Uterus (tissue), 4 donors: ENCODE data around the gene B3GALT4. TPM values are rescaled to one million over a fixed set of nuclear protein-coding genes. Genes with fewer than 3 reads are reported as not detected.
A peak's percentile ranks its signal among the peaks of the same experiment; 100 is the strongest.

Experiments used
- DNase-seq, 2 donors: peaks; one replicate each; pipeline ENCODE4 v3.0.0-alpha.2; 2019 to 2020
- H3K27ac ChIP-seq, 2 donors: fragments of 200-600 bp; sonication (generic); 1 replicate in 1 of 2; 2 replicates in 1 of 2; pipeline ENCODE4 v1.5.1; 2016 to 2018
- H3K27me3 ChIP-seq, 2 donors: fragments of 200-600 bp; sonication (generic); one replicate each; pipeline ENCODE4 v1.5.1; 2018 to 2019; ENCODE audit warnings: control low read depth in 1 of 2
- H3K36me3 ChIP-seq, 2 donors: fragments of 200-600 bp; sonication (generic); one replicate each; pipeline ENCODE4 v1.5.1; 2019; ENCODE audit warnings: control low read depth in 1 of 2
- H3K4me1 ChIP-seq, 2 donors: fragments of 200-600 bp; sonication (generic); one replicate each; pipeline ENCODE4 v1.5.1; 2018 to 2019; ENCODE audit warnings: control low read depth in 1 of 2
- H3K4me3 ChIP-seq, 2 donors: fragments of 200-600 bp; sonication (generic); 1 replicate in 1 of 2; 2 replicates in 1 of 2; pipeline ENCODE4 v1.5.1; 2018 to 2019; ENCODE audit warnings: mild to moderate bottlenecking in 1 of 2
- H3K9me3 ChIP-seq, 2 donors: fragments of 200-600 bp; sonication (generic); one replicate each; pipeline ENCODE4 v1.5.1; 2019; ENCODE audit warnings: control low read depth in 1 of 2
- CTCF ChIP-seq, 4 experiments: fragments of 200-600 bp in 2 of 4; fragments of 450-650 bp in 2 of 4; sonication (generic) in 2 of 4; IDR thresholded peaks; one replicate each; pipeline ENCODE4 v1.5.1; 2016 to 2019; ENCODE audit warnings: antibody characterized with exemption in 4 of 4, mild to moderate bottlenecking in 2 of 4, moderate library complexity in 1 of 4
- POLR2A ChIP-seq, 2 donors: fragments of 450-650 bp; IDR thresholded peaks; one replicate each; pipeline ENCODE4 v1.6.1; 2016; ENCODE audit warnings: antibody characterized with exemption in 2 of 2, mild to moderate bottlenecking in 1 of 2, moderate library complexity in 1 of 2
- intact Hi-C: fragments of 100-400 bp; cut with DNase I; formaldehyde crosslinking; loops from one replicate; pipeline ENCODE4 v1.15.1; 2023; ENCODE audit warnings: low total_unique reads
- total RNA-seq, 4 donors: library from RNA; depleted of rRNA in 3 of 4; stranded (reverse); fragments of >200 nt in 3 of 4; gene quantifications; one replicate each; pipeline versions ENCODE4 v1.1.0 to v1.2.4, GENCODE V29; 2014 to 2023
- donor health status: DM: yes; HTN: yes; CAD: no.

The B3GALT4 gene
- total RNA-seq, 4 donors from 2014 or later, result 5.5 to 15.9 (median 14.3) TPM

GRCh38 chr6:33295621-33296369, 18.9 kb downstream of the B3GALT4 start:
- no peak for DNase-seq
- Histone ChIP-seq H3K4me1 (peaks cover 0 to 7% of the 10 kb centered on the region in 2 donors), H3K36me3 (no peaks in the 10 kb centered on the region), H3K4me3 (no peak overlapping the region), H3K27me3 (no peaks in the 10 kb centered on the region), H3K9me3 (no peaks in the 10 kb centered on the region), H3K27ac (no peak overlapping the region)
- TF ChIP-seq POLR2A (IDR thresholded peaks at IDR 0.05) (no peak), CTCF (IDR thresholded peaks at IDR 0.05) (no peak)
- intact Hi-C loops, result loop anchor here (10.0 kb wide), 2 partner anchors 91 to 129 kb away; partner anchors contain the start of genes HSD17B8, RING1, RXRB and SLC39A7

- H3K9me3 ChIP-seq, result no peaks in the 10 kb centered on the region
- intact Hi-C loops, result loop anchor here (10.0 kb wide), 2 partner anchors 92 to 128 kb away; partner anchors contain the start of genes HSD17B8, RING1, RXRB and SLC39A7
- peaks cover 0 to 7% of the 10 kb centered on the region in 2 donors for H3K4me1 ChIP-seq
- no peak for DNase-seq
- TF ChIP-seq CTCF (IDR thresholded peaks at IDR 0.05) (no peak), POLR2A (IDR thresholded peaks at IDR 0.05) (no peak)
- H3K27me3 ChIP-seq, result no peaks in the 10 kb centered on the region
- H3K36me3 ChIP-seq, result no peaks in the 10 kb centered on the region
- H3K27ac ChIP-seq, result peak overlapping the region; percentile 95
- no peak overlapping the region for H3K4me3 ChIP-seq
These were observed 20.0 kb downstream of the B3GALT4 start for GRCh38 chr6:33296797-33297405.

- no peak for DNase-seq
- Histone ChIP-seq H3K9me3 (no peaks in the 10 kb centered on the region), H3K27me3 (no peaks in the 10 kb centered on the region), H3K27ac (peak overlapping the region; percentile 95), H3K36me3 (no peaks in the 10 kb centered on the region), H3K4me3 (peak overlapping the region; percentile 55 to 66), H3K4me1 (peaks cover 0 to 7% of the 10 kb centered on the region in 2 donors)
- no peak for TF ChIP-seq CTCF (IDR thresholded peaks at IDR 0.05)
- TF ChIP-seq POLR2A (IDR thresholded peaks at IDR 0.05), result no peak
- intact Hi-C loops, result loop anchor here (10.0 kb wide), 2 partner anchors 93 to 127 kb away; partner anchors contain the start of genes HSD17B8, RING1, RXRB and SLC39A7
These were observed 20.6 kb downstream of the B3GALT4 start for GRCh38 chr6:33297406-33297955.

GRCh38 chr6:33297956-33298772, 21.2 kb downstream of the B3GALT4 start:
- H3K4me1 ChIP-seq, result peaks cover 0 to 7% of the 10 kb centered on the region in 2 donors

More at GRCh38 chr6:33297956-33298772, 21.2 kb downstream of the B3GALT4 start:
- TF ChIP-seq CTCF (IDR thresholded peaks at IDR 0.05) (no peak), POLR2A (IDR thresholded peaks at IDR 0.05) (peak in 1 of 2 donors; percentile 56)
- H3K36me3 ChIP-seq, result no peaks in the 10 kb centered on the region
- peak; percentile 84 to 87 for DNase-seq
- peak overlapping the region; percentile 95 for H3K27ac ChIP-seq
- H3K9me3 ChIP-seq, result no peaks in the 10 kb centered on the region
- H3K27me3 ChIP-seq, result no peaks in the 10 kb centered on the region
- peak overlapping the region; percentile 55 to 66 for H3K4me3 ChIP-seq
- intact Hi-C loops, result loop anchor here (10.0 kb wide), 2 partner anchors 93 to 127 kb away; partner anchors contain the start of genes HSD17B8, RING1, RXRB and SLC39A7
